HTERT RPE-1 (cell line): ENCODE results near the gene NCAN.

ENCODE experiments used
- in situ Hi-C: fragments of 300-500 bp; cut with MboI; formaldehyde crosslinking; loops from 4 replicates; pipeline ENCODE4 v1.14.3; 2020; ENCODE audit warnings: low sequenced_read_pairs

The NCAN gene

DNA sequence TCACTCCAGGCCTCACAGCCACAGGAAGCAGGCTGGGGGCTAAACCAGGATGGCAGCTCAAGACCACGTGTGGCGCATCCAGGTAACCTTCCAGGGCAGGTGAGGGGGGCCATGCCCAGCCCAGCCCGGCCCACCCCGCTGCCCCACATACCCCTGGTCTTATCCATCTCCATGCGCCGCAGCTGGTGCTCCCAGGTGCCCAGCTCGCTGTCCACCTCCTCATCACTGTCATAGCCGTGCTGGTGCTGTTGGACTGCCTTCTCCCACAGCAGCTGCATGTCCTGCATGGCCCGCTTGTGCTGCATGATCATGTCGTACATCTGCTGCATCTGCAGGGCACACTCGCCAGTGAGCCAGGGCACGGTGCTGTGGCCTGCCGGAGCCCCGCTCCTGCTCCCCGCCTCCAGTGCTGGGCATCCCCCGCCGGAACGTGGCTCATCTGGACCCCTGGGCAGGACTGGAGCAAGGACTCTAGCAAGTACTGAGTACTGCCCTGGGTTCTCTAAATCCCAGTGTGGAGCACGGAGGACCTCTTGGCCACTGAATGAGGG lies 67.4 kb downstream of the NCAN start:
- in situ Hi-C loops: no loop called here

DNA sequence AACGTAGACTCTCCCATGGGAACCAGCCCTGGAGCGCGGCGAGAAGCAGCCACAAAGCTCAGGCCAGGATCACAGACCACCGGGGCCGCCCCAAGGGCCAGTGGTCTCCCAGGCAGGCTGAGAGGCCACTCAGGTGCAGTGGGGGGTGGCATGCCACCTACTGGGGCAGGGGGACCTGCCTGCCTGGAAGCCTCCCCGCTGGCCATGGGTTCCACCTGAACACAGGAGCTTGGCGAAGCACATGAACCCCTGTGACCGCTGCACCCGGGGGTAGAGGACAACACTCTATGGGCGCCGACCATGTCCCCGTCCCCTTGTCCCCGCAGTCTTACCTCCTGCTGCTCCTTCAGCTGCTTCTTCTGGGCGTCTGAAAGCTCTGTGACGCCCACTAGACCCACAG lies 68.1 kb downstream of the NCAN start:
- in situ Hi-C loops: no loop called here

DNA sequence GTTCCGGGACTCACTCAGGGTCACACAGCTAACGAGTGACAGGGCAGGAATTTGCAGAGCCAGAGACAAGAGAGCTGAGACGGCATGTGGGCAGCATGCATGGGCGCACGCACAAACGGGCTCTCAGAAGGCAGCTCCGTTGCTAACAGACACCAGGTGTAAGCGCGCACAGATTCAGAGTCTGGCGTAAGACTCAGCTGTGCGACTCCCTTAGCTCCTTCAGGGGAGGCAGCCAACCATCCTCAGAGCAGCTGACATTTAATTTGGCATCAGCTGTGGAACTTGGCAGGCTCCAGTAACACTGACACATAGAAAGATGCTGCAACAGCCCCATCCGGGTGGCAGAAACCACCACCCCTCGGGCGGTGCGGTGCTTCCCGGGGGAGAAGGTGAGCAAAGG lies 68.8 kb downstream of the NCAN start:
- in situ Hi-C loops: no loop called here

DNA sequence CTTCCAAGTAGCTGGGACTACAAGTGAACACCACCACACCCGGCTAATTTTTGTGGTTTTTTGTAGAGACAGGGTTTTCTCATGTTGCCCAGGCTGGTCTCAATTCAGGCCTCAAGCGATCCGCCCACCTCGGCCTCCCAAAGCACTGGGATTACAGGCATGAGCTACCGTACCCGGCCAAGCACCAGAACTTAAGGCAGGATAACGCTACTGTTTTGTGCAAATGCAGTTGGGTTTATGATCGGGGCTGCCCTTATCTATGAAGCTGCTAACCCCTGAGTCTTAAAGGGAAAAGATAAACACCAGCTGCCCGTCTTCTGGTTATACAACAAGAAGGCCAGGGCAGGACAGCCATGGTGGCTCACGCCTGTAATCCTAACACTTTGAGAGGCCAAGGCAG lies 73.9 kb downstream of the NCAN start:
- in situ Hi-C loops: no loop called here

DNA sequence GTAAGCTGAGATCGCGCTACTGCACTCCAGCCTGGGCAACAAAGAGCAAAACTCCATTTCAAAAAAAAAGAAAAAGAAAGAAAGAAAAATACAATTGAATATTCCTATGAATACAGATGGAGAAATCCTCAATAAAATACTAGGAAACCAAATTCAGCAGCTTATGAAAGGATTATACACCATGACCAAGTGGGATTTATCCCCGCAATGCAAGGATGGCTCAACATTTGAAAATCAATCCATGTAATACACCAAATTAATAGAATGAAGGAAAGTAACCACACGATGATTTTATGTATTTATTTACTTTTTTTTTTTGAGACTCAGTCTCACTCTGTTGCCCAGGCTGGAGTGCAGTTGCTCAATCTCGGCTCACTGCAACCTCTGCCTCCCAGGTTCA lies 80.8 kb downstream of the NCAN start:
- in situ Hi-C loops: no loop called here

DNA sequence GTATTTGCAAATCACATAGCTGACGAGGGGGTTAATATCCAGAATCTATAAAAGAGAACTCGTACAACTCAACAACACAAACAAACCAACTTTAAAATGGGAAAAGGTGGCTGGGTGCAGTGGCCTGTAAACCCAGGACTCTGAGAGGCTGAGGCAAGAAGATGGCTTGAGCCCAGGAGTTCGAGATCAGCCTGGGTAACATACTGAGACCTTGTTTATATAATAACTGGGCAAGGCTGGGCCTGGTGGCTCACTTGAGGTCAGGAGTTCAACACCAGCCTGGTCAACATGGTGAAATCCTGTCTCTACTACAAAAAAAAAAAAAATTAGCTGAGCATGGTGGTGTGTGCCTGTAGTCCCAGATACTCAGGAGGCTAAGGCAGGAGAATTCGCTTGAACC lies 83.2 kb downstream of the NCAN start:
- in situ Hi-C loops: no loop called here

DNA sequence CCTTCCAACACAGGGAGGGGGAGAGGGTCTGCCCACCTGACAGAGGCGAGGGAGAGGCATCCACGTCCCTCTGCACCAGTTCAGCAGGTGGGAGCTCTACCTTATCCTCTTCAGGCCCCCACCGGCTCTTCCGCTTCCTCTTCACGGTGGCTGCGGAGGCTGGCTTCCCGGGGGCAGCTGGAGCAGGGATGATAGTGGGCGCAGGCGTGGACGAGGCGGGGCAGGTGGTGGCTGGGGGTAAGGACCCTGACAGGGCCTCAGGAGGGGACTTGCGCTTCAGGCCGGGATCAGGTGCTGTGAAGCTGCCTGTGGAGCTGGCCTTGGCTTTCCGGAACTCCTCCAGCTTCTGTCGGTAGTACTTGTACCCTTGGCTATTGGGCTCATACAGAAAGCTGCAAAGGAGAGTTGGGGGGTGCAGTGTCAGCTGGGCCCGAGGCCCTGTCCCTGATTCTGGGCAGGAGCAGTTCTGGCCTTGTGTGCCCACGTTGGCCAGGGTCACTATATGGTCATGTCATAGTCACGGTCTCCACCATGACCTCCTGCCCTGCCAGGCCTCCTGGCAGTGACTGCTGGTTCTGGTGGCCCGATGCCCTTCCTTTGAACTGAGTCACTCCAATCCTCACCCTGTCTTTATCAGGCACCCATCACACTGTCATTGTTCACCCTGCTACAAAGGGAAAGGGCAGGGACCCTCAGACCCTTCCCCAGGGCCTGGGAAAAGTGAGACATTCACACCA lies 85.4 kb downstream of the NCAN start:
- in situ Hi-C loops: no loop called here

DNA sequence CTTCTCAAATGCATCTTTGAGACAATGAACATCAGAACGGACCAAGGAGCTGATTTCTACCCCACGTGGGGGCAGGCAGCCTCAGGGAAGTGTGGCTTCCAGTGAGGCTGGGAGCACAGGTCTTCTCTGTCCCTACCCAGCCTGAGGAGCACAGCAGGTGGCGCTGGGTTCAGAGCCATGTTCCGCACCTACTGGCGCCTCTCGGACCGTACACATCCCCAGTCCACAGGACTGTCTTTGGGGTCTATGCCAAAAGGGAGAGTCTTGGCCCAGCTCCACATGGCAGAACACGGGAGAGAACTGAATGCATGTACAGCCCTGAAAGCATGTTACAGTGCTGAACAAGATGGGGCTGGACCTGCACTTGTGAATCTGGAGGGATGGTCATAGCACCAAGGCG lies 86.0 kb downstream of the NCAN start:
- in situ Hi-C loops: no loop called here

DNA sequence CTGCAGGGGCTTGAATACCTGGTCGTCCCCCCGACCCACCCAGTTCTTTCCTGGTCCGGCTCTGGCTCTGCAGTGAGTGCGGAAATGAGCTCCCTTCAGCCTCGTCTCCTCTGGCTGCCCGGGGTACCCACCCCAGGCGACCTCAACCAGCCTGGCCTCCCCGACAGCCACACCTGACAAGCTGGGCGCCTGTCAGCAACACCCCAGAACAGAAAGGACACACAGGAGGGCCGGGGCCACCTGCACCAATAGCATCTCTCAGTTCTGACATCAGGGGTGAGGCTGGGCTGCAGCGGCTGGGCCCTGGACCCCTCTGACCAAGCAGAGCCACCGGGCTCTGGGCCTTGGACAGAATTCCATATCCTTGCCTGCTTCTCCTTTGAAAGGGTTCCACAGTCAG lies 88.9 kb downstream of the NCAN start:
- in situ Hi-C loops: no loop called here
